Pancreas (tissue), 10 donors: ENCODE results near the gene SMAD6. TPM values are rescaled to one million over a fixed set of nuclear protein-coding genes. Genes with fewer than 3 reads are reported as not detected.

Experiments used
- ATAC-seq, 4 donors: fragments of 200-7000 bp; cut with Tn5 transposase; one replicate each; pipeline versions ENCODE4 v1.8.0 to v1.9.1; 2020; ENCODE audit warnings: mild to moderate bottlenecking in 4 of 4, moderate library complexity in 4 of 4
- DNase-seq, 6 donors: peaks; one replicate each; pipeline ENCODE4 v3.0.0-alpha.2; 2020
- FAIRE-seq: peaks from 2 replicates; lab custom pipeline; 2012; peaks lifted over from hg19 to GRCh38; lab: Jason Lieb, UNC
- H3K27ac ChIP-seq, 4 donors: fragments of 200-600 bp; sonication (generic); 1 replicate in 3 of 4; 2 replicates in 1 of 4; pipeline versions ENCODE4 v1.5.0 to v1.8.0; 2020
- H3K27me3 ChIP-seq, 4 donors: fragments of 200-600 bp; one replicate each; pipeline ENCODE4 v1.8.0; 2021
- H3K36me3 ChIP-seq, 3 donors: fragments of 200-600 bp; sonication (generic) in 1 of 3; one replicate each; pipeline versions ENCODE4 v1.5.0 to v1.8.0; 2020 to 2021
- H3K4me1 ChIP-seq, 3 donors: fragments of 200-600 bp; one replicate each; pipeline ENCODE4 v1.8.0; 2021
- H3K4me3 ChIP-seq, 4 donors: fragments of 200-600 bp; sonication (generic) in 2 of 4; one replicate each; pipeline versions ENCODE4 v1.5.0 to v1.8.0; 2020 to 2021
- H3K9me3 ChIP-seq, 4 donors: fragments of 200-600 bp; one replicate each; pipeline ENCODE4 v1.8.0; 2021
- CTCF ChIP-seq, 4 donors: fragments of 200-600 bp; sonication (generic) in 3 of 4; IDR thresholded peaks; one replicate each; pipeline versions ENCODE4 v1.5.0 to v1.8.0; 2021; ENCODE audit warnings: antibody characterized with exemption in 4 of 4
- WGBS, 2 donors: extraction: QIAGEN DNeasy Blood & Tissue Kit; methylation state at CpG; one replicate each; pipeline ENCODE4 v1.1.7; 2013; 5-methylcytosine and 5-hydroxymethylcytosine counted together
- intact Hi-C, 3 donors: fragments of 100-400 bp; cut with DNase I; formaldehyde crosslinking; loops; one replicate each; pipeline versions ENCODE4 v1.11.1 to v1.14.2; 2022
- polyA plus RNA-seq, 2 donors: library from polyadenylated mRNA; stranded (reverse); fragments of 200-250 nt; gene quantifications; one replicate each; pipeline ENCODE4 v1.2.3, GENCODE V29; 2013
- total RNA-seq, 6 donors: library from RNA; stranded (reverse); fragmentation: NEBNext Ultra II Directional in 4 of 6; extraction: Animal tissue kit (Norgen Biotek cat#: 25700) in 4 of 6; gene quantifications; one replicate each; pipeline versions ENCODE4 v1.2.1 to v1.2.4, GENCODE V29; 2021 to 2023
- donor health status: healthy with polysubstance abuse.
- donor health status: DM: no; HTN: no; CAD: no; lungs with moderate emphysema.
- donor health status: DM: no; HTN: no; CAD: no.
- donor health status: control.
- donor health status: control.
- donor health status: Bipolar disorder and iron deficiency.
- donor health status: DM: yes; HTN: yes; CAD: no.
- donor health status: DM: no; HTN: no; CAD: no.
- donor health status: DM: no; HTN: no; CAD: no.
- donor health status: DM: yes; HTN: yes; CAD: no.

SMAD6 gene
- total RNA-seq (10 to 100 TPM in 1 of 6 donors, 1 to 10 TPM in 5; 2.8 to 13.1 (median 3.7) TPM), polyA plus RNA-seq (1 to 10 TPM; 2.6 to 2.7 TPM)

- 0 to 1% methylated on average over 53 to 55 of the region's 55 CpGs for WGBS, 2 donors
- H3K36me3 ChIP-seq: no peaks in the 10 kb centered on the region
- FAIRE-seq (no peak), ATAC-seq (peak; percentile 66 to 77 (median 73)), DNase-seq (peak; percentile 92 to 96 (median 94))
- no peaks in the 10 kb centered on the region for H3K27me3 ChIP-seq
- peak within 1 kb of the TSS; percentile 68 to 85 (median 80) for H3K27ac ChIP-seq
- intact Hi-C loops: loop anchor here in 1 of 3 donors (5.0 kb wide), 1 partner anchor 65 kb away; no protein-coding TSS in a partner anchor
- TF ChIP-seq CTCF (IDR thresholded peaks at IDR 0.05): no peak
- H3K4me3 ChIP-seq: peak within 1 kb of the TSS; percentile 67 to 73 (median 68)
- peaks cover 0 to 23% (median 0%) of the 10 kb centered on the region in 3 donors for H3K4me1 ChIP-seq
- H3K9me3 ChIP-seq: no peaks in the 10 kb centered on the region
Observed at GRCh38 chr15:66702035-66702786, at the start of gene SMAD6. Gene SMAD6 (plus strand): TSS chr15:66702236. CDS start chr15:66703259, 1,023 bp downstream.

GRCh38 chr15:66652806-66653205 is 49.2 kb upstream of the SMAD6 start:
- no peak for DNase-seq
- intact Hi-C loops: no loop called here
- Histone ChIP-seq H3K9me3 (no peaks in the 10 kb centered on the region), H3K4me1 (no peaks in the 10 kb centered on the region), H3K27ac (no peak overlapping the region), H3K4me3 (no peak overlapping the region), H3K36me3 (no peaks in the 10 kb centered on the region), H3K27me3 (no peaks in the 10 kb centered on the region)
- 61 to 77% methylated on average over 3 of the region's 3 CpGs for WGBS, 2 donors
- no peak for ATAC-seq
- FAIRE-seq: no peak
- TF ChIP-seq CTCF (IDR thresholded peaks at IDR 0.05): no peak

GRCh38 chr15:66653398-66653797 is 48.6 kb upstream of the SMAD6 start:
- FAIRE-seq (no peak), ATAC-seq (no peak), DNase-seq (no peak)
- WGBS, 2 donors: 93 to 98% methylated on average over 6 of the region's 6 CpGs
- Histone ChIP-seq H3K9me3 (no peaks in the 10 kb centered on the region), H3K4me3 (no peak overlapping the region), H3K27me3 (no peaks in the 10 kb centered on the region), H3K27ac (no peak overlapping the region), H3K36me3 (no peaks in the 10 kb centered on the region), H3K4me1 (no peaks in the 10 kb centered on the region)
- TF ChIP-seq CTCF (IDR thresholded peaks at IDR 0.05): no peak
- intact Hi-C loops: no loop called here

GRCh38 chr15:66653852-66654251 is 48.2 kb upstream of the SMAD6 start:
- no peaks in the 10 kb centered on the region for H3K4me1 ChIP-seq
- no peaks in the 10 kb centered on the region for H3K9me3 ChIP-seq
- no peak for ATAC-seq
- intact Hi-C loops: no loop called here
- no peaks in the 10 kb centered on the region for H3K27me3 ChIP-seq
- no peak for FAIRE-seq
- no peak for TF ChIP-seq CTCF (IDR thresholded peaks at IDR 0.05)
- WGBS, 2 donors: 84 to 88% methylated on average over 13 of the region's 13 CpGs
- H3K27ac ChIP-seq: no peak overlapping the region
- H3K4me3 ChIP-seq: no peak overlapping the region
- DNase-seq: no peak
- H3K36me3 ChIP-seq: no peaks in the 10 kb centered on the region

- WGBS, 2 donors: 73 to 74% methylated on average over 12 of the region's 12 CpGs
- no peak overlapping the region for H3K4me3 ChIP-seq
- TF ChIP-seq CTCF (IDR thresholded peaks at IDR 0.05): no peak
Observed at GRCh38 chr15:66654361-66654738, 47.7 kb upstream of the SMAD6 start.

More at GRCh38 chr15:66654361-66654738, 47.7 kb upstream of the SMAD6 start:
- DNase-seq (no peak), ATAC-seq (no peak), FAIRE-seq (no peak)
- Histone ChIP-seq H3K27me3 (no peaks in the 10 kb centered on the region), H3K4me1 (no peaks in the 10 kb centered on the region), H3K9me3 (no peaks in the 10 kb centered on the region), H3K27ac (no peak overlapping the region), H3K36me3 (no peaks in the 10 kb centered on the region)
- intact Hi-C loops: no loop called here
